Retinal pigment epithelial cell (primary cell): ENCODE results near the gene SMAD9.
"Not testable (repeated sequence)": the region's sequence is repeated elsewhere in the genome, so short reads cannot be mapped to it uniquely, and the experiment has no call there.

Experiments used
- DNase-seq: peaks from one replicate; pipeline ENCODE4 v3.0.0-alpha.2; 2010; ENCODE audit warnings: low read depth
- H3K4me3 ChIP-seq: 2 replicates; pipeline ENCODE4 v1.5.1; 2011; ENCODE audit warnings: mild to moderate bottlenecking, low read length, control low read depth, moderate library complexity
- CTCF ChIP-seq: conservative IDR thresholded peaks from 2 replicates; pipeline ENCODE4 v1.5.1; 2011; ENCODE audit warnings: low read depth, low read length, control low read depth, inconsistent platforms

Gene SMAD9

DNA sequence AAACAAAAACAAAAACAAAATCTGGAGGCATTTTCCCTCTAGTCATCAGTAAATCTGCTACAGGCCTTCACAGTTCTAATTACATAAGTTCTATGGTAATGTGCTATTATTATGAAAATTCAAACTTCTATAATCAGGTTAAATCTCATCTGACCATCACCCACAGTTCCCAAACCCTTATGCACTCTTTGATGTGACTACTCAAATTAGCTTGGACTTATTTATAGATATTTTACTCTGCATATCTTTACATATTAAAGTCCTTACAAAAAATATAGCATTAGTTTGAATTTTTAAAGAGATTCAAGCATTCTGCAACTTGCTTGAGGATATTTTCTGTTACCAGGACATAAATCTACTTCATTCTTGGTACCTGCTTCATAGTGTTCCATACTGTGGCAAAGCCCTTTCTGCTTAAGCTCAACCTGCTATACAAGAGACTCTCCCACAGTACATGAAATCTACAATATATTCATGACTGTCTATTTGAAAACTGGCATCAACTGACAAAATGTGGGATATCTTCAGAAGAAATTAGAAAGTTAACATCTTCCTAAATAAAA, 22.9 kb downstream of the SMAD9 start:
- TF ChIP-seq CTCF, result no peak
- no peak overlapping the region for H3K4me3 ChIP-seq
- DNase-seq, result no peak

DNA sequence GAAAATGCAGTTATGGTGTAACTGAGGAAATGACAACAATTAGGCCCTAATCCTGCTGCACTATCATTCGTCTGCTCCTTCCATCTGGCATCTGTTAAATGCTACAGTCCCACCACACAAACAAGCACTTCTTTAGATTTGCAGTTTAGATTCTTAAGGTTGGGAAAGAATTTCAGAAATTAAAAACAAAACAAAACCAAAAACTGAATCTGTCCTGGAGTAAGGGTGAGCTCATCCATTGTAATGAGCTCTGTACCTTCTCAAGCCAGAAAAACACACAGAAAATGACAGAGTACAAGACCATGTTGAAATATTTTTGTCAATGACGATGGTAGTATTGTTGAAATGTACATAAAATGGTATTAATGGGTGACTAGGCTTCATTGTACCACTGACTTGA, 28.3 kb downstream of the SMAD9 start:
- H3K4me3 ChIP-seq, result no peak overlapping the region
- no peak for DNase-seq
- TF ChIP-seq CTCF, result no peak

DNA sequence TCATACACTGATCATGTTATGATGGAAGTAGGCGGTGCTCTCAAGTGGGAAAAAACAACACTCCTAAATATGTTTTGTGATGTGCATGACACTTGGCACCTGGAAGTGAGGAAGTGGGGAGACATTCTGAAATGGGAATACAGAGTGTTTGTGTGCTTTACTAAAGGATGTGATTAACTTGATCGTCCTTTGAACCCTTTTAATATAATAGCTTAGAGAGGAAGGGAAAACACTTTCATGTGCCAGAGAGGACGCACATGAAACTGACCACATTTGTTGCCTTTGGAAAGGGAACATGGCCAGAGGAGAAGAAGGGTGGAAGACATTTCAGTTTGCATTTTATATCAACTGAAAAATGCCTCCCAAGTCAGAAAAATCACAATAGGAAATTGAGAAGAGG, 31.4 kb downstream of the SMAD9 start:
- TF ChIP-seq CTCF, result no peak
- H3K4me3 ChIP-seq, result no peak overlapping the region
- no peak for DNase-seq

GRCh38 chr13:36887758-36888521, 32.1 kb downstream of the SMAD9 start:
- no peak for DNase-seq
- TF ChIP-seq CTCF, result no peak
- H3K4me3 ChIP-seq, result no peak overlapping the region

DNA sequence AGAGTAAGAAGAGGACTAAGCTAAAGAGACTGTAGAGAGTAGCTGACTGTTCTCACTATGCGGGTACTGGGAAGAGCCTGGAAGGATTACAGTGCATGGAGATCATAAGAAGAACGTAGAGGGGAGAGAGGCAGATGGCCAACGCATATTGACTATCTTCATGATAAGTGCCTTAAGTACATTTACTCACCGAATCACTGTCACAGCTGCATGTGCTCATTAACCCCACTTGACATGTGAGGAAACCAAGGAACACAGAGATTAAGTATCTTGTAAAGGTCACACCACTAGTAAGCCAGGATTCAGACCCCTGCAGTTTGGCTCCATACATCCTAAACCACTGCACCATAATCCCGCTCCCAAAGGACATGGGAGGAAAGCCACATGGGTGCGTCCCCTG, 34.1 kb downstream of the SMAD9 start:
- DNase-seq, result no peak
- H3K4me3 ChIP-seq, result no peak overlapping the region
- no peak for TF ChIP-seq CTCF

- DNase-seq, result no peak
- H3K4me3 ChIP-seq, result no peak overlapping the region
- no peak for TF ChIP-seq CTCF
Observed at GRCh38 chr13:36884235-36884634, 35.8 kb downstream of the SMAD9 start.

- H3K4me3 ChIP-seq, result no peak overlapping the region
- no peak for TF ChIP-seq CTCF
- DNase-seq, result no peak
Observed at GRCh38 chr13:36883824-36884223, 36.2 kb downstream of the SMAD9 start.

- DNase-seq, result peak; percentile 25
- not testable (repeated sequence) for H3K4me3 ChIP-seq
Observed at GRCh38 chr13:36883392-36883791, 36.6 kb downstream of the SMAD9 start.
